Measurements from ENCODE around the gene SORCS2.

DNA sequence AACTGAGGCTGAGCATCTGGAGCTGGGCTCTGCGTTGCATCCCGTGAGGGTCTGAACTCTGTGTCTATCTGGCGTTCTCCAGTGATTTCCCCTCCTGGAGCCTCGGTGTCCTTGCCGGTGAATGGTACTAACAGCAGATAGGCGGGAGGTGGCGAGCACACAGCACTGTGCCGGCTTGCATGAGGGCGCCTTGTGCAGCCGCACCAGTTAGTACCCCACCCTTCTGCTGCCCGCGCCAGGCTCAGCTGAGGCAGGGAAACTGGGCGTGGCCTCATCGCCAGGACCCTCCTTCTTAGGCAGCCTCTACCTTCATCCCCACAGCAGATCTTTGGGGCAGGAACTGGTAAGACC lies 42.7 kb downstream of the SORCS2 start:
- TF ChIP-seq CTCF (IDR thresholded peaks at IDR 0.05; ENCODE audit: low read depth, low read length, poor library complexity, severe bottlenecking) (no peak), EZH2phosphoT487 (IDR thresholded peaks at IDR 0.05; ENCODE audit: borderline replicate concordance, low read length) (no peak)

All from DOHH2 (cell line).